Heart left ventricle (tissue), 16 donors: Measurements from ENCODE around the gene NUMA1. TPM values are rescaled to one million over a fixed set of nuclear protein-coding genes. Genes with fewer than 3 reads are reported as not detected.

Experiments used
- ATAC-seq, 4 donors: fragments of 200-7000 bp; cut with Tn5 transposase; one replicate each; pipeline ENCODE4 v1.9.1; 2020 to 2022; ENCODE audit warnings: moderate library complexity in 4 of 4, mild to moderate bottlenecking in 3 of 4, moderate number of reproducible peaks in 1 of 4
- DNase-seq, 5 donors: peaks; one replicate each; pipeline ENCODE4 v3.0.0-alpha.2; 2020
- H3K27ac ChIP-seq, 12 donors: fragments of 200-600 bp; sonication (generic) in 4 of 12; one replicate each; pipeline versions ENCODE4 v1.5.0 to v1.8.0; 2016 to 2022; ENCODE audit warnings: mild to moderate bottlenecking in 2 of 12
- H3K27me3 ChIP-seq, 9 donors: fragments of 200-600 bp; sonication (generic) in 2 of 9; one replicate each; pipeline versions ENCODE4 v1.5.1 to v1.8.0; 2016 to 2022; ENCODE audit warnings: mild to moderate bottlenecking in 3 of 9
- H3K36me3 ChIP-seq, 9 donors: fragments of 200-600 bp; sonication (generic) in 2 of 9; one replicate each; pipeline versions ENCODE4 v1.5.0 to v1.8.0; 2018 to 2022; ENCODE audit warnings: mild to moderate bottlenecking in 2 of 9
- H3K4me1 ChIP-seq, 12 donors: fragments of 200-600 bp; sonication (generic) in 4 of 12; one replicate each; pipeline versions ENCODE4 v1.5.0 to v1.8.0; 2016 to 2022; ENCODE audit warnings: mild to moderate bottlenecking in 3 of 12
- H3K4me3 ChIP-seq, 12 donors: fragments of 200-600 bp; sonication (generic) in 4 of 12; one replicate each; pipeline versions ENCODE4 v1.5.0 to v1.8.0; 2017 to 2022; ENCODE audit warnings: mild to moderate bottlenecking in 9 of 12, moderate library complexity in 4 of 12
- H3K9me3 ChIP-seq, 12 donors: fragments of 200-600 bp; sonication (generic) in 4 of 12; one replicate each; pipeline versions ENCODE4 v1.5.0 to v1.8.0; 2016 to 2022; ENCODE audit warnings: mild to moderate bottlenecking in 1 of 12
- POLR2A ChIP-seq, 2 donors: fragments of 450-650 bp; IDR thresholded peaks; one replicate each; pipeline ENCODE4 v1.6.1; 2017; ENCODE audit warnings: antibody characterized with exemption in 2 of 2, mild to moderate bottlenecking in 2 of 2, moderate library complexity in 2 of 2
- WGBS, 4 donors: extraction: QIAGEN DNeasy Blood & Tissue Kit in 2 of 4; methylation state at CpG; one replicate each; pipeline versions ENCODE4 v1.1.5 to v1.1.7; 2013 to 2018; 5-methylcytosine and 5-hydroxymethylcytosine counted together
- intact Hi-C, 10 donors: fragments of 100-400 bp; cut with DNase I; formaldehyde crosslinking; loops; one replicate each; pipeline versions ENCODE4 v1.11.1 to v1.14.2; 2022
- polyA plus RNA-seq, 2 donors: library from polyadenylated mRNA; stranded (reverse); fragments of 200-250 nt; gene quantifications; one replicate each; pipeline ENCODE4 v1.2.3, GENCODE V29; 2013
- total RNA-seq, 9 donors: library from RNA; depleted of rRNA in 2 of 9; stranded (reverse); fragments of >200 nt in 2 of 9; fragmentation: NEBNext Ultra II Directional in 3 of 9; extraction: Animal tissue kit (Norgen Biotek cat#: 25700) in 3 of 9; gene quantifications; one replicate each; pipeline versions ENCODE4 v1.1.0 to v1.2.4, GENCODE V29; 2016 to 2023
- TF ChIP-seq, protein P1 (sequence below), 12 donors: fragments of 200-600 bp; sonication (generic) in 4 of 12; IDR thresholded peaks; one replicate each; pipeline versions ENCODE4 v1.5.0 to v1.8.0; 2018 to 2022; ENCODE audit warnings: antibody characterized with exemption in 12 of 12, mild to moderate bottlenecking in 5 of 12
- donor health status: ischemic (EF 13 %, LVEDD 7.1; RV severe dilation, severe dysfunction).
- donor health status: healthy with polysubstance abuse.
- donor health status: DM: no; HTN: yes; CAD: no.
- donor health status: DM: no; HTN: no; CAD: no.
- donor health status: ischemic (EF 25% LVEDD 6.9; RV normal size, moderate dysfunction).
- donor health status: ischemic (EF 25% LVEDD 5.7; RV mildly dilated, moderate dysfunction).
- donor health status: healthy.
- donor health status: DM: yes; HTN: yes; CAD: no.
- donor health status: ischemic (EF 35%, LVEDD 5.7; RV mildly dilated, moderate dysfunction).
- donor health status: nonischemic (EF 11% LVEDD 7.7; RV severe dilation, severe dysfunction).
- donor health status: DM: yes; HTN: yes; CAD: no.
- donor health status: PGD.
- donor health status: ischemic (EF 29% LVEDD 5.4; RV normal size, mild dysfunction).
- donor health status: nonischemic (EF 23%, LVEDD 6.1; RV moderate dilation, normal function).

NUMA1 gene
- total and polyA plus RNA-seq, 11 donors, result 62.7 to 193 (median 101) TPM

DNA sequence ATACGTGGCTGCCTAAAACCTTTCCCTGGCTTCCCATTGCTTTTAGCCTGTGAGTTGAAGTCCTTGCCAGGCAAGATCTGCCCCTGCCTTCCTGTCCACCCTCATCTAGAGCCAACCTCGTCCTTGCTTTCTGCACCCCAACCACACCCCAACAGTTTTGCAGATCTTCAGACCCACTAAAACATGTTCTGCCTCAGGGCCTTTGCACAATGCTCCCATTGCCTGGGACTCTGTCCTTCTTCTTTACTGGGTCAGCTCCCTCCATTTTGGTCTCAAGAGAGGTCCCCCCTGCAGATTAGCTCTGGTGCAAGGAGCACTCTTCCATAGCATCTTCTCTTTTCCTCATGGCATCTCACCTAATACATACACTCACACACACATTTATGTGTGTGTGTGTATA, 40.6 kb upstream of the NUMA1 start:
- 59 to 68% (median 65%) methylated on average over 2 of the region's 2 CpGs for whole genome bisulfite sequencing, 4 donors
- ATAC-seq, result no peak

DNA sequence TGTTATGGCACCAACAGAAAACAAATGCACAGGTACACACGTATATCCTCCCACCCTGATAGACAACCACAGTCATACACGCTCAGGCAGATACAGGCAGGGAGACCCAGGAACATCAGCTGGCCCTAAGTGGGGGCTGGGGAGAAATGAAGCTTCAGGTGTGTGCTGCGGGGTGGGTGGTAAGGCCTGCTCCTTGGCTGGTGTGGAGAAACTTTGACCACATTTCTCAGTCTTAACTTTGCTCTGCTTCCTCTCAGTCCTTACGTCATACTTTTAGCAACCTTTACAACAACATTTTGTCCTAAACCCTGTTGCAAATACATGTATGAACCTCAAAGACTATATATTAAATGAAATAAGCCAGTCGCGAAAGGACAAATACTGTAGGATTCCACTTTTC, 38.9 kb upstream of the NUMA1 start:
- H3K9me3 ChIP-seq, result no peaks in the 10 kb centered on the region
- no peak overlapping the region for H3K4me3 ChIP-seq
- no peaks in the 10 kb centered on the region for H3K4me1 ChIP-seq
- intact Hi-C loops, result loop anchor here in 2 of 10 donors (10.0 kb wide), 2 partner anchors 306 to 316 kb away; partner anchors contain the start of gene CLPB (in 1 of the 2)
- TF ChIP-seq POLR2A (IDR thresholded peaks at IDR 0.05), result no peak
- TF ChIP-seq, protein P1, sequence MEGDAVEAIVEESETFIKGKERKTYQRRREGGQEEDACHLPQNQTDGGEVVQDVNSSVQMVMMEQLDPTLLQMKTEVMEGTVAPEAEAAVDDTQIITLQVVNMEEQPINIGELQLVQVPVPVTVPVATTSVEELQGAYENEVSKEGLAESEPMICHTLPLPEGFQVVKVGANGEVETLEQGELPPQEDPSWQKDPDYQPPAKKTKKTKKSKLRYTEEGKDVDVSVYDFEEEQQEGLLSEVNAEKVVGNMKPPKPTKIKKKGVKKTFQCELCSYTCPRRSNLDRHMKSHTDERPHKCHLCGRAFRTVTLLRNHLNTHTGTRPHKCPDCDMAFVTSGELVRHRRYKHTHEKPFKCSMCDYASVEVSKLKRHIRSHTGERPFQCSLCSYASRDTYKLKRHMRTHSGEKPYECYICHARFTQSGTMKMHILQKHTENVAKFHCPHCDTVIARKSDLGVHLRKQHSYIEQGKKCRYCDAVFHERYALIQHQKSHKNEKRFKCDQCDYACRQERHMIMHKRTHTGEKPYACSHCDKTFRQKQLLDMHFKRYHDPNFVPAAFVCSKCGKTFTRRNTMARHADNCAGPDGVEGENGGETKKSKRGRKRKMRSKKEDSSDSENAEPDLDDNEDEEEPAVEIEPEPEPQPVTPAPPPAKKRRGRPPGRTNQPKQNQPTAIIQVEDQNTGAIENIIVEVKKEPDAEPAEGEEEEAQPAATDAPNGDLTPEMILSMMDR (IDR thresholded peaks at IDR 0.05), result no peak
- H3K36me3 ChIP-seq, result no peaks in the 10 kb centered on the region
- peaks cover 0 to 8% (median 0%) of the 10 kb centered on the region in 9 donors for H3K27me3 ChIP-seq
- ATAC-seq (no peak), DNase-seq (no peak)
- 81 to 82% (median 81%) methylated on average over 6 of the region's 6 CpGs for WGBS, 4 donors
- no peak overlapping the region for H3K27ac ChIP-seq

More for the DNA sequence above, 40.6 kb upstream of the NUMA1 start:
- intact Hi-C loops, result no loop called here
- H3K9me3 ChIP-seq, result no peaks in the 10 kb centered on the region
- peaks cover 0 to 8% (median 0%) of the 10 kb centered on the region in 9 donors for H3K27me3 ChIP-seq
- H3K36me3 ChIP-seq, result no peaks in the 10 kb centered on the region
- no peak for TF ChIP-seq POLR2A (IDR thresholded peaks at IDR 0.05)
- TF ChIP-seq, protein P1 (IDR thresholded peaks at IDR 0.05), result no peak
- no peak overlapping the region for H3K4me3 ChIP-seq
- no peaks in the 10 kb centered on the region for H3K4me1 ChIP-seq
- H3K27ac ChIP-seq, result no peak overlapping the region
- DNase-seq, result no peak

DNA sequence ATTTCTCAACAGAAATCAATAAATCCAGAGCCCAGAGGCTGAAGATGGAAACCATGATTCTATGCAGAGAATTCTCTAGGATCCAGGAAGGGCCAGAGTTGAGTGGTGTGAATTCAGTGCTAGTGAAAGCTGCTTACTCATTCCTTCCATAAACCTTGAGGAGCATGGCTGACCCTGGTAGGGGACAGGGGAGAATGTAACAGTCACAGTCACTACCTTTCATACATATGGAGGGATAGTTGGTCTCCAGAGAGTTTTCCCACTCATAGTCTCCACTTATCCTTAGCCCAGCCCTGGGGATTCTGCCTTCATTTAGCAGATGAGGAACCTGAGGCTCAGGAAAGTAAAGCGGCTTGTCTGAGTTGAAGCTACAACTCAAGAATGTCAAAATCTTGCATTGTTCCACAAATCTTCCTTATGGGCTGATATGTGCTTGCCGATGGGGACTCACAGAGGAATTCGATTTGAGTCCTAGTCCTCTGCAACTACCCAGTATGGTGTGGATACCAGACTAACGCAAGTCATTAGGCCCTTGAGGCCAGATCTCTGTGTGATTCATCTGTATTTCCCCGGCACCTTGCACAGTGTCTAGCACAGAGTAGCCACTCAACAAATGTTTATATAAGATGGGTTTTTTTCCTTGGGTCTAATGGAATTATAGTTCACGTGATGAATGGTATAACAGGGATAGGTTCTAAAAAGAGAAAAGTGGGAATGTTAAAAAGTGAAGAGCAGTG, 35.8 kb upstream of the NUMA1 start:
- 92 to 97% (median 94%) methylated on average over 6 of the region's 6 CpGs for WGBS, 4 donors

DNA sequence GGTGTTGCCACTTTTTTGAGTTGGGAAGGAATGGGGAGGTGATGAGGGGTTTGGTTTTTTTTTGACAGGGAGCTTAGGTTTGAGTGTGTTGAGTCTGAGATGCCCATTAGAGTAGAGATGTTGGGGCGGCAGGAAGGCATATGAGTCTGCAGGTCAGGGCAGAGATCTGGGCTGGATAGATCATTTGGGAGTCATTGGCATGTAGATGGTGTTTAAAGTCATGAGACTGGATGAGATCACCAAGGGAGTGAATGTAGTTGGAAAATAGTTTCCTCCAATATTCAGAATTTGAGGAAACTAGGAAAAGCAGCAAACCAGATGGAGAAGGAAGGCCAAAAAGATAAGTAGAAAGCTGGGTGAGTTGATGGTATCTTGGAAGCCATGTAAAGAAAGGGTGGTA, 34.2 kb upstream of the NUMA1 start:
- H3K4me1 ChIP-seq, result peaks cover 0 to 19% (median 11%) of the 10 kb centered on the region in 12 donors
- H3K27ac ChIP-seq, result no peak overlapping the region
- DNase-seq (no peak), ATAC-seq (no peak)
- H3K27me3 ChIP-seq, result peaks cover 0 to 8% (median 0%) of the 10 kb centered on the region in 9 donors
- no peaks in the 10 kb centered on the region for H3K9me3 ChIP-seq
- H3K4me3 ChIP-seq, result no peak overlapping the region
- intact Hi-C loops, result loop anchor here in 3 of 10 donors (5.0 to 10.0 kb wide), 3 partner anchors 108 to 320 kb away; partner anchors contain the start of genes CLPB (in 1 of the 3) and INPPL1 (in 1 of the 3)
- WGBS, 4 donors, result 97 to 100% (median 99%) methylated on average over 1 of the region's 1 CpG
- TF ChIP-seq, protein P1 (IDR thresholded peaks at IDR 0.05), result no peak
- TF ChIP-seq POLR2A (IDR thresholded peaks at IDR 0.05), result no peak
- peaks cover 0 to 8% (median 0%) of the 10 kb centered on the region in 9 donors for H3K36me3 ChIP-seq

More for the DNA sequence above, 35.8 kb upstream of the NUMA1 start:
- no peaks in the 10 kb centered on the region for H3K36me3 ChIP-seq
- H3K9me3 ChIP-seq, result no peaks in the 10 kb centered on the region
- ATAC-seq (no peak), DNase-seq (no peak)
- peaks cover 0 to 8% (median 0%) of the 10 kb centered on the region in 9 donors for H3K27me3 ChIP-seq
- TF ChIP-seq, protein P1 (IDR thresholded peaks at IDR 0.05), result no peak
- TF ChIP-seq POLR2A (IDR thresholded peaks at IDR 0.05), result no peak
- intact Hi-C loops, result loop anchor here in 2 of 10 donors (10.0 kb wide), 2 partner anchors 309 to 319 kb away; partner anchors contain the start of gene CLPB (in 1 of the 2)
- H3K27ac ChIP-seq, result no peak overlapping the region
- H3K4me3 ChIP-seq, result no peak overlapping the region
- H3K4me1 ChIP-seq, result peaks cover 0 to 14% (median 11%) of the 10 kb centered on the region in 12 donors
